ENCODE data around the gene RUNX2. TPM values are rescaled to one million over a fixed set of nuclear protein-coding genes. Genes with fewer than 3 reads are reported as not detected.

The RUNX2 gene
- total RNA-seq, 3 donors from 2014 or later: 2.0 to 4.4 (median 3.4) TPM

- no peak for DNase-seq
- Histone ChIP-seq H3K4me3 (no peak overlapping the region), H3K4me1 (ENCODE audit: low read depth) (no peaks in the 10 kb centered on the region), H3K36me3 (ENCODE audit: low read depth) (no peaks in the 10 kb centered on the region), H3K9me3 (no peaks in the 10 kb centered on the region)
- intact Hi-C loops (cut with DNase I, micrococcal nuclease): no loop called here
- ATAC-seq: peak; percentile 34
- no peak for TF ChIP-seq CTCF (IDR thresholded peaks at IDR 0.05)
Observed at GRCh38 chr6:45630314-45630713, 302.2 kb downstream of the RUNX2 start.

- TF ChIP-seq CTCF (IDR thresholded peaks at IDR 0.05): no peak
- DNase-seq: no peak
- Histone ChIP-seq H3K4me1 (ENCODE audit: low read depth) (no peaks in the 10 kb centered on the region), H3K36me3 (ENCODE audit: low read depth) (no peaks in the 10 kb centered on the region), H3K9me3 (no peaks in the 10 kb centered on the region), H3K4me3 (no peak overlapping the region)
- no peak for ATAC-seq
- intact Hi-C loops (cut with DNase I, micrococcal nuclease): no loop called here
Observed at GRCh38 chr6:45630801-45631200, 302.7 kb downstream of the RUNX2 start.

- intact Hi-C loops (cut with DNase I, micrococcal nuclease): no loop called here
- DNase-seq: no peak
Observed at GRCh38 chr6:45631396-45631795, 303.3 kb downstream of the RUNX2 start.

GRCh38 chr6:45633272-45633908, 305.3 kb downstream of the RUNX2 start:
- ATAC-seq (no peak), DNase-seq (no peak)
- intact Hi-C loops (cut with DNase I, micrococcal nuclease): no loop called here
- no peaks in the 10 kb centered on the region for H3K36me3 ChIP-seq (ENCODE audit: low read depth)
- no peak overlapping the region for H3K4me3 ChIP-seq
- no peaks in the 10 kb centered on the region for H3K4me1 ChIP-seq (ENCODE audit: low read depth)
- TF ChIP-seq CTCF (IDR thresholded peaks at IDR 0.05): no peak
- H3K9me3 ChIP-seq: no peaks in the 10 kb centered on the region

More at GRCh38 chr6:45631396-45631795, 303.3 kb downstream of the RUNX2 start:
- ATAC-seq: no peak
- no peak overlapping the region for H3K4me3 ChIP-seq
- H3K4me1 ChIP-seq (ENCODE audit: low read depth): no peaks in the 10 kb centered on the region
- no peak for TF ChIP-seq CTCF (IDR thresholded peaks at IDR 0.05)
- no peaks in the 10 kb centered on the region for H3K9me3 ChIP-seq
- H3K36me3 ChIP-seq (ENCODE audit: low read depth): no peaks in the 10 kb centered on the region

GRCh38 chr6:45634231-45634630, 306.1 kb downstream of the RUNX2 start:
- ATAC-seq: no peak
- Histone ChIP-seq H3K36me3 (ENCODE audit: low read depth) (no peaks in the 10 kb centered on the region), H3K4me3 (no peak overlapping the region), H3K9me3 (no peaks in the 10 kb centered on the region), H3K4me1 (ENCODE audit: low read depth) (no peaks in the 10 kb centered on the region)
- intact Hi-C loops (cut with DNase I, micrococcal nuclease): no loop called here
- TF ChIP-seq CTCF (IDR thresholded peaks at IDR 0.05): no peak
- no peak for DNase-seq
